OCI-LY7 (cell line): ENCODE measurements around the gene ZMYND19. TPM values are rescaled to one million over a fixed set of nuclear protein-coding genes. Genes with fewer than 3 reads are reported as not detected.

ENCODE experiments used
- BruUV-seq: library from RNA; stranded (reverse); fragments of 400-500 nt; replicated peaks from 2 replicates; lab custom pipeline; 2021; lab: Mats Ljungman, UMichigan
- CTCF ChIA-PET: fragments of 300-600 bp; sonication (Branson Sonifier 250); formaldehyde crosslinking; loops from one replicate; lab custom pipeline; 2022; ENCODE audit warnings: antibody characterized with exemption; ENCODE audit not compliant: unreplicated experiment; lab: Charles Lee
- POLR2A ChIA-PET: fragments of 300-600 bp; sonication (Branson Sonifier 250); formaldehyde crosslinking; loops from one replicate; lab custom pipeline; 2022; ENCODE audit warnings: antibody characterized with exemption; lab: Charles Lee
- DNase-seq: peaks from one replicate; pipeline ENCODE4 v3.0.0-alpha.2; 2015; ENCODE audit warnings: low spot score
- H2AFZ ChIP-seq: fragments of 200-600 bp; sonication (generic), shearing (Covaris generic); 2 replicates; pipeline ENCODE4 v1.6.1; 2014; ENCODE audit warnings: mild to moderate bottlenecking, antibody characterized with exemption, low read length, moderate library complexity
- H3K27ac ChIP-seq: fragments of 200-600 bp; sonication (generic); 2 replicates; pipeline ENCODE4 v1.5.1; 2014; ENCODE audit warnings: mixed run types, low read depth, mild to moderate bottlenecking, moderate library complexity, low read length, inconsistent platforms; ENCODE audit not compliant: poor library complexity, severe bottlenecking
- H3K36me3 ChIP-seq: fragments of 200-600 bp; sonication (generic); 2 replicates; pipeline ENCODE4 v1.6.1; 2014; ENCODE audit warnings: mild to moderate bottlenecking, antibody characterized with exemption, low read length, moderate library complexity, mixed read lengths; ENCODE audit not compliant: insufficient read depth
- H3K4me1 ChIP-seq: fragments of 200-600 bp; sonication (generic); 2 replicates; pipeline ENCODE4 v1.5.1; 2014; ENCODE audit warnings: mild to moderate bottlenecking, low read length; ENCODE audit not compliant: insufficient read depth, poor library complexity, severe bottlenecking
- H3K4me2 ChIP-seq: fragments of 200-600 bp; sonication (generic); 2 replicates; pipeline ENCODE4 v1.6.1; 2014; ENCODE audit warnings: mild to moderate bottlenecking, low read length
- H3K4me3 ChIP-seq: fragments of 200-600 bp; sonication (generic); 2 replicates; pipeline ENCODE4 v1.5.1; 2014; ENCODE audit warnings: mild to moderate bottlenecking, low read depth, low read length; ENCODE audit not compliant: poor library complexity, severe bottlenecking
- H3K79me2 ChIP-seq: fragments of 200-600 bp; sonication (generic); 2 replicates; pipeline ENCODE4 v1.6.1; 2016; ENCODE audit warnings: low read depth, mild to moderate bottlenecking, low read length, moderate library complexity, mixed read lengths; ENCODE audit not compliant: insufficient read depth
- H3K9me2 ChIP-seq: fragments of 200-600 bp; sonication (generic); 2 replicates; pipeline ENCODE4 v1.6.1; 2016; ENCODE audit warnings: mild to moderate bottlenecking, low read length, mixed read lengths; ENCODE audit not compliant: insufficient read depth
- H3K9me3 ChIP-seq: fragments of 200-600 bp; sonication (generic); 2 replicates; pipeline ENCODE4 v1.6.1; 2014; ENCODE audit warnings: mild to moderate bottlenecking, mixed run types, low read length, mixed read lengths
- H4K20me1 ChIP-seq: fragments of 200-600 bp; sonication (generic); 2 replicates; pipeline ENCODE4 v1.6.1; 2014; ENCODE audit warnings: mild to moderate bottlenecking, antibody characterized with exemption, low read length, moderate library complexity, mixed read lengths; ENCODE audit not compliant: insufficient read depth
- CTCF ChIP-seq: fragments of 200-600 bp; sonication (generic); conservative IDR thresholded peaks from 2 replicates; pipeline ENCODE4 v1.5.1; 2014; ENCODE audit warnings: mild to moderate bottlenecking, antibody characterized with exemption, low read length, moderate library complexity, mixed read lengths
- EZH2phosphoT487 ChIP-seq: fragments of 200-600 bp; sonication (generic); IDR thresholded peaks from 2 replicates; pipeline ENCODE4 v1.6.1; 2018; ENCODE audit warnings: low read depth, borderline replicate concordance, mild to moderate bottlenecking, mixed run types, antibody characterized with exemption, low read length, moderate library complexity, mixed read lengths
- intact Hi-C: fragments of 100-400 bp; cut with micrococcal nuclease; formaldehyde crosslinking; loops from one replicate; pipeline ENCODE4 v1.10.0; 2022; ENCODE audit not compliant: unreplicated experiment
- total RNA-seq, 2 experiments: library from RNA; depleted of rRNA in 1 of 2; stranded (reverse); fragments of >200 nt in 1 of 2; shearing (Covaris generic) in 1 of 2; gene quantifications; 2 replicates each; pipeline ENCODE4 v1.2.3, GENCODE V29; 2014 to 2022

The ZMYND19 gene
- total RNA-seq, 2 experiments from 2014 or later: 48.4 to 65.8 TPM

- Histone ChIP-seq H3K4me3 (peak overlapping the region; percentile 89), H3K4me1 (peaks cover 46% of the 10 kb centered on the region), H3K36me3 (no peaks in the 10 kb centered on the region), H3K4me2 (peak overlapping the region; percentile 74), H3K27ac (no peak overlapping the region), H2AFZ (no peak overlapping the region), H4K20me1 (no peaks in the 10 kb centered on the region), H3K9me3 (no peaks in the 10 kb centered on the region), H3K9me2 (no peaks in the 10 kb centered on the region), H3K79me2 (no peaks in the 10 kb centered on the region)
- ChIA-PET CTCF (no interaction called here), POLR2A (no interaction called here)
- DNase-seq: no peak
- TF ChIP-seq CTCF (no peak), EZH2phosphoT487 (no peak)
- BruUV-seq: no TSS peak
- intact Hi-C loops: no loop called here
Observed at GRCh38 chr9:137607141-137607857, 17.0 kb upstream of the ZMYND19 start.

DNA sequence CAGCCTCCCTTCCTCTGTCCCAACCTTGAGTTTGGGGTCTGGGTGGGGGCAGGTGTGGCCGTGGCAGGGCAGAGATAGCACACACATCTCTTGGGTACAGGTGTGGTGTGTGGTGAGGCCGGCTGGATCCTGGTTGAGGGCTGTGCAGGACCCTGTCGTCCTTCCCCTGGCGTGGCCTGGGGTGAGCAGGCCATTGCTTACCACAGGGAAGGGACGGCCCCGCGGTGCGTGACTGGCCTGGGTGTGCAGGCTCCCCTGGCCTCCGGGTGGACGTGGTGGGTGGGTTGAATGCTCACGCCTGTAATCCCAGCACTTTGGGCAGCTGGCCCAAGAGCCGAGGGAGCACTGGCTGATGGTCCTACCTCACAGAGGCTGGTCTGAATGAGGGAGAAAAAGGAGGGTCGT, 16.4 kb upstream of the ZMYND19 start:
- BruUV-seq: no TSS peak
- TF ChIP-seq CTCF: no peak
- TF ChIP-seq EZH2phosphoT487: no peak
- intact Hi-C loops: no loop called here

GRCh38 chr9:137606005-137606621, 15.8 kb upstream of the ZMYND19 start:
- no TSS peak for BruUV-seq
- ChIA-PET CTCF (no interaction called here), POLR2A (no interaction called here)
- H2AFZ ChIP-seq: 0 out of 2 replicates have a peak overlapping the region, but pooled peaks have one; percentile 53
- no peaks in the 10 kb centered on the region for H3K79me2 ChIP-seq
- H3K4me3 ChIP-seq: peak overlapping the region; percentile 89
- H4K20me1 ChIP-seq: no peaks in the 10 kb centered on the region
- no peaks in the 10 kb centered on the region for H3K36me3 ChIP-seq
- H3K27ac ChIP-seq: peak overlapping the region; percentile 35
- TF ChIP-seq CTCF (0 out of 2 replicates have a peak, but pooled peaks have one; percentile 12), EZH2phosphoT487 (no peak)
- no peaks in the 10 kb centered on the region for H3K9me3 ChIP-seq
- no peak for DNase-seq
- intact Hi-C loops: no loop called here
- peaks cover 34% of the 10 kb centered on the region for H3K4me1 ChIP-seq
- H3K9me2 ChIP-seq: no peaks in the 10 kb centered on the region
- H3K4me2 ChIP-seq: peak overlapping the region; percentile 74

More for the DNA sequence above, 16.4 kb upstream of the ZMYND19 start:
- no peaks in the 10 kb centered on the region for H3K79me2 ChIP-seq
- CTCF ChIA-PET: no interaction called here
- H3K9me3 ChIP-seq: no peaks in the 10 kb centered on the region
- H2AFZ ChIP-seq: no peak overlapping the region
- peak overlapping the region; percentile 89 for H3K4me3 ChIP-seq
- no peaks in the 10 kb centered on the region for H3K36me3 ChIP-seq
- peaks cover 41% of the 10 kb centered on the region for H3K4me1 ChIP-seq
- POLR2A ChIA-PET: no interaction called here
- H4K20me1 ChIP-seq: no peaks in the 10 kb centered on the region
- H3K27ac ChIP-seq: no peak overlapping the region
- no peak for DNase-seq
- peak overlapping the region; percentile 74 for H3K4me2 ChIP-seq
- H3K9me2 ChIP-seq: no peaks in the 10 kb centered on the region
